Neural cell (in vitro differentiated cells): ENCODE results near the gene DOCK9. TPM values are rescaled to one million over a fixed set of nuclear protein-coding genes. Genes with fewer than 3 reads are reported as not detected.
A peak's percentile ranks its signal among the peaks of the same experiment; 100 is the strongest.

Source experiments
- H2AFZ ChIP-seq: fragments of 200-600, 300-800 bp; sonication (generic), shearing (Covaris generic); 2 replicates; pipeline ENCODE4 v1.6.0; 2014; ENCODE audit warnings: low read depth, mild to moderate bottlenecking, antibody characterized with exemption, low read length, moderate library complexity
- H3F3A ChIP-seq: fragments of 200-600 bp; shearing (Covaris generic); 2 replicates; pipeline ENCODE4 v1.6.1; 2016; ENCODE audit warnings: mild to moderate bottlenecking, moderate library complexity, mixed read lengths, antibody characterized with exemption, low read length; ENCODE audit not compliant: insufficient read depth, poor library complexity, severe bottlenecking
- H3K27ac ChIP-seq: fragments of 200-600, 300-800 bp; sonication (generic), shearing (Covaris generic); 2 replicates; pipeline ENCODE4 v1.5.1; 2014; ENCODE audit warnings: mild to moderate bottlenecking, low read length, moderate library complexity
- H3K27me3 ChIP-seq: fragments of 300-800, 200-600 bp; sonication (generic), shearing (Covaris generic); 2 replicates; pipeline ENCODE4 v1.6.0; 2014; ENCODE audit warnings: mild to moderate bottlenecking, low read depth, low read length, moderate library complexity; ENCODE audit not compliant: insufficient read depth
- H3K36me3 ChIP-seq: fragments of 300-800, 200-600 bp; sonication (generic), shearing (Covaris generic); 2 replicates; pipeline ENCODE4 v1.5.1; 2014; ENCODE audit warnings: mild to moderate bottlenecking, antibody characterized with exemption, low read length, moderate library complexity; ENCODE audit not compliant: insufficient read depth
- H3K4me2 ChIP-seq: fragments of 300-800, 200-600 bp; sonication (generic), shearing (Covaris generic); 2 replicates; pipeline ENCODE4 v1.6.0; 2014; ENCODE audit warnings: mild to moderate bottlenecking, low read length
- H3K4me3 ChIP-seq: fragments of 300-800, 200-600 bp; sonication (generic), shearing (Covaris generic); 2 replicates; pipeline ENCODE4 v1.5.1; 2014; ENCODE audit warnings: mild to moderate bottlenecking, low read length, moderate library complexity
- H3K79me2 ChIP-seq: fragments of 200-600 bp; shearing (Covaris generic); replicated peaks from 2 replicates; pipeline ENCODE4 v1.6.0; 2014; ENCODE audit warnings: mild to moderate bottlenecking, low read length, moderate library complexity; ENCODE audit not compliant: insufficient read depth
- H3K9ac ChIP-seq: fragments of 300-800, 200-600 bp; sonication (generic), shearing (Covaris generic); 2 replicates; pipeline ENCODE4 v1.6.1; 2016; ENCODE audit warnings: mild to moderate bottlenecking, low read length, mixed read lengths
- H3K9me2 ChIP-seq: fragments of 200-600 bp; shearing (Covaris generic); 2 replicates; pipeline ENCODE4 v1.6.1; 2016; ENCODE audit warnings: mild to moderate bottlenecking, low read length, mixed read lengths; ENCODE audit not compliant: insufficient read depth
- H3K9me3 ChIP-seq: fragments of 200-600, 300-800 bp; sonication (generic), shearing (Covaris generic); 2 replicates; pipeline ENCODE4 v1.6.1; 2016; ENCODE audit warnings: mild to moderate bottlenecking, mixed run types, low read length, moderate library complexity, mixed read lengths
- H4K20me1 ChIP-seq: fragments of 200-600 bp; shearing (Covaris generic); 2 replicates; pipeline ENCODE4 v1.6.1; 2016; ENCODE audit warnings: mild to moderate bottlenecking, mixed run types; ENCODE audit not compliant: insufficient read depth
- EP300 ChIP-seq: fragments of 450-650 bp; conservative IDR thresholded peaks from 2 replicates; pipeline ENCODE4 v1.6.1; 2014; ENCODE audit warnings: antibody characterized with exemption, mild to moderate bottlenecking, moderate library complexity; ENCODE audit not compliant: poor library complexity, severe bottlenecking
- EZH2 ChIP-seq: fragments of 200-600, 300-800 bp; shearing (Covaris generic), sonication (generic); IDR thresholded peaks from 2 replicates; pipeline ENCODE4 v1.6.1; 2014; ENCODE audit warnings: antibody characterized with exemption, low read length, borderline replicate concordance, mild to moderate bottlenecking; ENCODE audit not compliant: insufficient read depth, poor library complexity, severe bottlenecking
- MXI1 ChIP-seq: fragments of 450-650 bp; conservative IDR thresholded peaks from 2 replicates; pipeline ENCODE4 v1.6.1; 2014; ENCODE audit warnings: antibody characterized with exemption, mild to moderate bottlenecking; ENCODE audit not compliant: poor library complexity, severe bottlenecking
- POLR2AphosphoS5 ChIP-seq: IDR thresholded peaks from 2 replicates; pipeline ENCODE4 v1.6.1; 2012
- RAD21 ChIP-seq: fragments of 450-650 bp; conservative IDR thresholded peaks from 2 replicates; pipeline ENCODE4 v1.6.1; 2014; ENCODE audit warnings: antibody characterized with exemption, mild to moderate bottlenecking, moderate library complexity
- SMC3 ChIP-seq: fragments of 450-650 bp; conservative IDR thresholded peaks from 2 replicates; pipeline ENCODE4 v1.6.1; 2014; ENCODE audit warnings: antibody characterized with exemption, mild to moderate bottlenecking, moderate library complexity; ENCODE audit not compliant: poor library complexity
- TAF1 ChIP-seq: IDR thresholded peaks from 2 replicates; pipeline ENCODE4 v1.6.1; 2012; ENCODE audit warnings: low read depth
- polyA plus RNA-seq: library from polyadenylated mRNA; depleted of rRNA; stranded (reverse); fragments of >200 nt; gene quantifications from 2 replicates; pipeline ENCODE4 v1.2.3, GENCODE V29; 2014
- TF ChIP-seq, protein P1 (sequence below): fragments of 450-650 bp; IDR thresholded peaks from 2 replicates; pipeline ENCODE4 v1.5.1; 2014; ENCODE audit warnings: antibody characterized with exemption, mild to moderate bottlenecking, moderate library complexity; ENCODE audit not compliant: poor library complexity, severe bottlenecking
- TF ChIP-seq, protein P2 (sequence below): IDR thresholded peaks from 2 replicates; pipeline ENCODE4 v1.6.1; 2012; ENCODE audit warnings: borderline replicate concordance

Gene DOCK9
- polyA plus RNA-seq, 1 donor from 2014 or later, result 11.4 TPM

DNA sequence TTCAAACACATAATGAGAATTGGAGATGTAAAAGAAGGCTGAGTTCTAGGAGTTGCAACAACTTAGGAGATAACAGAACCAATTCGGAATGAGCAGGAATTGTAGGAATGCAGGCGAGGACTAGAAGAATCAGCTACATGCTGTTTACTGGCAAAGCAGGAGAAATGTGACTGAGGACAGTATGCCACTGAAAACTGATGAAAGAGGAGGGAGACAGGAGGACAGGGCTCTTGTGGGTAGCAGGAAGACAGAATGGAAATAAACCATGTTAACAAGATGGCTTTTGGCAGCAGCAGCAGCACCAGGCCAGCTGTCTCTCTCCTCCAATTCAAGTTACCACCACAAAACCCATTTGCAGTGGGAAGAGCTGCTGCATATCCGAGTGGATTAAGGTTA is 134.4 kb downstream of the DOCK9 start:
- TF ChIP-seq, protein P1, sequence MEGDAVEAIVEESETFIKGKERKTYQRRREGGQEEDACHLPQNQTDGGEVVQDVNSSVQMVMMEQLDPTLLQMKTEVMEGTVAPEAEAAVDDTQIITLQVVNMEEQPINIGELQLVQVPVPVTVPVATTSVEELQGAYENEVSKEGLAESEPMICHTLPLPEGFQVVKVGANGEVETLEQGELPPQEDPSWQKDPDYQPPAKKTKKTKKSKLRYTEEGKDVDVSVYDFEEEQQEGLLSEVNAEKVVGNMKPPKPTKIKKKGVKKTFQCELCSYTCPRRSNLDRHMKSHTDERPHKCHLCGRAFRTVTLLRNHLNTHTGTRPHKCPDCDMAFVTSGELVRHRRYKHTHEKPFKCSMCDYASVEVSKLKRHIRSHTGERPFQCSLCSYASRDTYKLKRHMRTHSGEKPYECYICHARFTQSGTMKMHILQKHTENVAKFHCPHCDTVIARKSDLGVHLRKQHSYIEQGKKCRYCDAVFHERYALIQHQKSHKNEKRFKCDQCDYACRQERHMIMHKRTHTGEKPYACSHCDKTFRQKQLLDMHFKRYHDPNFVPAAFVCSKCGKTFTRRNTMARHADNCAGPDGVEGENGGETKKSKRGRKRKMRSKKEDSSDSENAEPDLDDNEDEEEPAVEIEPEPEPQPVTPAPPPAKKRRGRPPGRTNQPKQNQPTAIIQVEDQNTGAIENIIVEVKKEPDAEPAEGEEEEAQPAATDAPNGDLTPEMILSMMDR, result no peak
- TF ChIP-seq MXI1, result no peak
- no peak for TF ChIP-seq TAF1
- no peak for TF ChIP-seq SMC3
- TF ChIP-seq POLR2AphosphoS5, result no peak
- no peak for TF ChIP-seq EP300
- TF ChIP-seq, protein P2, sequence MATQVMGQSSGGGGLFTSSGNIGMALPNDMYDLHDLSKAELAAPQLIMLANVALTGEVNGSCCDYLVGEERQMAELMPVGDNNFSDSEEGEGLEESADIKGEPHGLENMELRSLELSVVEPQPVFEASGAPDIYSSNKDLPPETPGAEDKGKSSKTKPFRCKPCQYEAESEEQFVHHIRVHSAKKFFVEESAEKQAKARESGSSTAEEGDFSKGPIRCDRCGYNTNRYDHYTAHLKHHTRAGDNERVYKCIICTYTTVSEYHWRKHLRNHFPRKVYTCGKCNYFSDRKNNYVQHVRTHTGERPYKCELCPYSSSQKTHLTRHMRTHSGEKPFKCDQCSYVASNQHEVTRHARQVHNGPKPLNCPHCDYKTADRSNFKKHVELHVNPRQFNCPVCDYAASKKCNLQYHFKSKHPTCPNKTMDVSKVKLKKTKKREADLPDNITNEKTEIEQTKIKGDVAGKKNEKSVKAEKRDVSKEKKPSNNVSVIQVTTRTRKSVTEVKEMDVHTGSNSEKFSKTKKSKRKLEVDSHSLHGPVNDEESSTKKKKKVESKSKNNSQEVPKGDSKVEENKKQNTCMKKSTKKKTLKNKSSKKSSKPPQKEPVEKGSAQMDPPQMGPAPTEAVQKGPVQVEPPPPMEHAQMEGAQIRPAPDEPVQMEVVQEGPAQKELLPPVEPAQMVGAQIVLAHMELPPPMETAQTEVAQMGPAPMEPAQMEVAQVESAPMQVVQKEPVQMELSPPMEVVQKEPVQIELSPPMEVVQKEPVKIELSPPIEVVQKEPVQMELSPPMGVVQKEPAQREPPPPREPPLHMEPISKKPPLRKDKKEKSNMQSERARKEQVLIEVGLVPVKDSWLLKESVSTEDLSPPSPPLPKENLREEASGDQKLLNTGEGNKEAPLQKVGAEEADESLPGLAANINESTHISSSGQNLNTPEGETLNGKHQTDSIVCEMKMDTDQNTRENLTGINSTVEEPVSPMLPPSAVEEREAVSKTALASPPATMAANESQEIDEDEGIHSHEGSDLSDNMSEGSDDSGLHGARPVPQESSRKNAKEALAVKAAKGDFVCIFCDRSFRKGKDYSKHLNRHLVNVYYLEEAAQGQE, result no peak
- no peak for TF ChIP-seq EZH2
- no peak for TF ChIP-seq RAD21
- Histone ChIP-seq H3K4me3 (no peak overlapping the region), H3K27ac (no peak overlapping the region)

DNA sequence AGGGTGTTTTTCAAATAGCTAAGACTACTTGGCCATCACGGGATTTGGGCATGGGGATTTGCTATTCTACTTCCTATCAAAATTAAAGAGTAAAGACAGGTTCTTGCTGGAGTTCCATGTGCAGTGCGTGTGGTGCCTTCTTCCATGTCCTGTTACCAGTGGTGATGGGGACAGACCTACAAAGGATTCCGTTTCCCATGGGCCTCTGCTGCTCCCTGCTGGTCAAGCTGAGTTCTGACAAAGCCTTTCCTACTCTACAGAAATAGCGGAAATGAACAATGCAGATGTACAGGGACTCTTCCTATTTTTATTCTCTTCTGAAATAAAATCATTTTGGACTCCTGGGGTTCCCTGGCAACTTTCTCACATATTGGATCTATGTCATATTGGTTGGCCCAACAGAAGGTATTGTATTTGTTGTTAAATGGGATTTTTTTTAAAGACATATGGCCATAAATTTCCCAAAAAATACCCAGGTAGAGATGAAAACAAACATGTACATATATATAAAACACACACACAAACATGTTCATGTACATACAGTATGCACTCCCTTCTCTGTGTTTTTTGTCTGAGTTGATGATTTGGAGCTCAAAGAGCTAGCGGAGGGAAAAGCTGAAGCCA is 134.9 kb downstream of the DOCK9 start:
- Histone ChIP-seq H3K36me3 (no peaks in the 10 kb centered on the region), H3K27me3 (no peaks in the 10 kb centered on the region), H3K27ac (no peak overlapping the region), H3K9ac (no peak overlapping the region), H3F3A (no peaks in the 10 kb centered on the region), H3K9me3 (no peaks in the 10 kb centered on the region), H2AFZ (no peak overlapping the region), H3K4me2 (no peak overlapping the region), H3K79me2 (no peaks in the 10 kb centered on the region), H4K20me1 (no peaks in the 10 kb centered on the region), H3K9me2 (no peaks in the 10 kb centered on the region), H3K4me3 (no peak overlapping the region)
- TF ChIP-seq, protein P2, result no peak
- TF ChIP-seq, protein P1, result peak; percentile 85
- TF ChIP-seq POLR2AphosphoS5 (no peak), EZH2 (no peak), SMC3 (peak; percentile 85), EP300 (no peak), TAF1 (no peak), RAD21 (peak; percentile 88)

More for the DNA sequence above, 134.4 kb downstream of the DOCK9 start:
- Histone ChIP-seq H3K27me3 (no peaks in the 10 kb centered on the region), H3K9me2 (no peaks in the 10 kb centered on the region), H3F3A (no peaks in the 10 kb centered on the region), H2AFZ (no peak overlapping the region), H4K20me1 (no peaks in the 10 kb centered on the region), H3K9ac (no peak overlapping the region), H3K79me2 (no peaks in the 10 kb centered on the region), H3K9me3 (no peaks in the 10 kb centered on the region), H3K36me3 (no peaks in the 10 kb centered on the region), H3K4me2 (no peak overlapping the region)
